Thyroid gland (tissue), 4 donors: ENCODE measurements around the gene ODC1. TPM values are rescaled to one million over a fixed set of nuclear protein-coding genes. Genes with fewer than 3 reads are reported as not detected.

ENCODE experiments used
- DNase-seq, 2 donors: peaks; one replicate each; pipeline ENCODE4 v3.0.0-alpha.2; 2019
- H3K27ac ChIP-seq, 3 donors: fragments of 200-600 bp; sonication (generic); 1 replicate in 2 of 3; 2 replicates in 1 of 3; pipeline ENCODE4 v1.5.1; 2016 to 2019; ENCODE audit warnings: mild to moderate bottlenecking in 1 of 3, moderate library complexity in 1 of 3
- H3K27me3 ChIP-seq: fragments of 200-600 bp; sonication (generic); one replicate; pipeline ENCODE4 v1.5.1; 2019
- H3K36me3 ChIP-seq, 2 donors: fragments of 200-600 bp; sonication (generic); one replicate each; pipeline ENCODE4 v1.5.1; 2016 to 2019
- H3K4me1 ChIP-seq, 2 donors: fragments of 200-600 bp; sonication (generic); one replicate each; pipeline ENCODE4 v1.5.1; 2017 to 2019
- H3K4me3 ChIP-seq, 3 donors: fragments of 200-600 bp; sonication (generic); replicated peaks in 1 of 3; 1 replicate in 2 of 3; 2 replicates in 1 of 3; pipeline ENCODE4 v1.5.1; 2016; ENCODE audit warnings: mild to moderate bottlenecking in 1 of 3
- H3K9me3 ChIP-seq: fragments of 200-600 bp; sonication (generic); one replicate; pipeline ENCODE4 v1.5.1; 2017
- CTCF ChIP-seq, 6 experiments: fragments of 200-600 bp in 3 of 6; fragments of 450-650 bp in 3 of 6; sonication (generic) in 3 of 6; IDR thresholded peaks; one replicate each; pipeline ENCODE4 v1.5.1; 2016 to 2019; ENCODE audit warnings: antibody characterized with exemption in 6 of 6, mild to moderate bottlenecking in 2 of 6, inconsistent platforms in 1 of 6, moderate library complexity in 1 of 6
- POLR2A ChIP-seq, 2 donors: fragments of 450-650 bp; IDR thresholded peaks; one replicate each; pipeline ENCODE4 v1.6.1; 2017; ENCODE audit warnings: antibody characterized with exemption in 2 of 2, mild to moderate bottlenecking in 2 of 2, moderate library complexity in 1 of 2
- WGBS, 2 donors: methylation state at CpG; one replicate each; pipeline ENCODE4 v1.1.5; 2017; 5-methylcytosine and 5-hydroxymethylcytosine counted together
- intact Hi-C: fragments of 100-400 bp; cut with DNase I; formaldehyde crosslinking; loops from one replicate; pipeline ENCODE4 v1.15.1; 2023
- total RNA-seq, 4 donors: library from RNA; depleted of rRNA; stranded (reverse); fragments of >200 nt; gene quantifications; one replicate each; pipeline ENCODE4 v1.2.3, GENCODE V29; 2016

ODC1 gene
- total RNA-seq, 4 donors from 2014 or later, result 72.0 to 126 (median 84.9) TPM

- WGBS, 2 donors, result 83 to 88% methylated on average over 7 of the region's 7 CpGs
- no peak for TF ChIP-seq CTCF (IDR thresholded peaks at IDR 0.05)
- TF ChIP-seq POLR2A (IDR thresholded peaks at IDR 0.05), result no peak
- H3K4me1 ChIP-seq, result no peaks in the 10 kb centered on the region
- H3K27ac ChIP-seq, result no peak overlapping the region
- no peaks in the 10 kb centered on the region for H3K9me3 ChIP-seq
- intact Hi-C loops, result no loop called here
- no peak for DNase-seq
- no peaks in the 10 kb centered on the region for H3K36me3 ChIP-seq
- no peak overlapping the region for H3K4me3 ChIP-seq
- H3K27me3 ChIP-seq, result no peaks in the 10 kb centered on the region
Observed at GRCh38 chr2:10482913-10483312, 34.8 kb upstream of the ODC1 start.

- Histone ChIP-seq H3K4me3 (no peak overlapping the region), H3K9me3 (no peaks in the 10 kb centered on the region), H3K36me3 (no peaks in the 10 kb centered on the region), H3K27me3 (no peaks in the 10 kb centered on the region), H3K27ac (no peak overlapping the region), H3K4me1 (no peaks in the 10 kb centered on the region)
- DNase-seq, result no peak
- WGBS, 2 donors, result 83 to 85% methylated on average over 8 of the region's 8 CpGs
- TF ChIP-seq CTCF (IDR thresholded peaks at IDR 0.05) (no peak), POLR2A (IDR thresholded peaks at IDR 0.05) (no peak)
- intact Hi-C loops, result no loop called here
Observed at GRCh38 chr2:10482460-10482859, 34.3 kb upstream of the ODC1 start.

GRCh38 chr2:10481666-10482157 lies 33.6 kb upstream of the ODC1 start:
- intact Hi-C loops, result no loop called here
- WGBS, 2 donors, result 77 to 89% methylated on average over 7 to 10 of the region's 10 CpGs

GRCh38 chr2:10481055-10481665 lies 33.0 kb upstream of the ODC1 start:
- no peaks in the 10 kb centered on the region for H3K27me3 ChIP-seq
- WGBS, 2 donors, result 90 to 97% methylated on average over 3 of the region's 3 CpGs
- H3K27ac ChIP-seq, result no peak overlapping the region
- intact Hi-C loops, result no loop called here
- TF ChIP-seq POLR2A (IDR thresholded peaks at IDR 0.05) (no peak), CTCF (IDR thresholded peaks at IDR 0.05) (no peak)
- no peak for DNase-seq
- H3K36me3 ChIP-seq, result no peaks in the 10 kb centered on the region
- H3K9me3 ChIP-seq, result no peaks in the 10 kb centered on the region
- no peaks in the 10 kb centered on the region for H3K4me1 ChIP-seq
- H3K4me3 ChIP-seq, result no peak overlapping the region

More at GRCh38 chr2:10481666-10482157, 33.6 kb upstream of the ODC1 start:
- Histone ChIP-seq H3K4me1 (no peaks in the 10 kb centered on the region), H3K27me3 (no peaks in the 10 kb centered on the region), H3K27ac (no peak overlapping the region), H3K36me3 (no peaks in the 10 kb centered on the region), H3K9me3 (no peaks in the 10 kb centered on the region), H3K4me3 (no peak overlapping the region)
- no peak for DNase-seq
- no peak for TF ChIP-seq CTCF (IDR thresholded peaks at IDR 0.05)
- TF ChIP-seq POLR2A (IDR thresholded peaks at IDR 0.05), result no peak

GRCh38 chr2:10480359-10480949 lies 32.3 kb upstream of the ODC1 start:
- no peak overlapping the region for H3K27ac ChIP-seq
- no peaks in the 10 kb centered on the region for H3K4me1 ChIP-seq
- TF ChIP-seq POLR2A (IDR thresholded peaks at IDR 0.05), result no peak
- no peak for TF ChIP-seq CTCF (IDR thresholded peaks at IDR 0.05)
- intact Hi-C loops, result no loop called here
- no peak overlapping the region for H3K4me3 ChIP-seq
- WGBS, 2 donors, result 89 to 94% methylated on average over 2 of the region's 2 CpGs
- no peaks in the 10 kb centered on the region for H3K36me3 ChIP-seq
- no peaks in the 10 kb centered on the region for H3K9me3 ChIP-seq
- no peak for DNase-seq
- H3K27me3 ChIP-seq, result no peaks in the 10 kb centered on the region
